ENCODE measurements around the gene ENTR1.

DNA sequence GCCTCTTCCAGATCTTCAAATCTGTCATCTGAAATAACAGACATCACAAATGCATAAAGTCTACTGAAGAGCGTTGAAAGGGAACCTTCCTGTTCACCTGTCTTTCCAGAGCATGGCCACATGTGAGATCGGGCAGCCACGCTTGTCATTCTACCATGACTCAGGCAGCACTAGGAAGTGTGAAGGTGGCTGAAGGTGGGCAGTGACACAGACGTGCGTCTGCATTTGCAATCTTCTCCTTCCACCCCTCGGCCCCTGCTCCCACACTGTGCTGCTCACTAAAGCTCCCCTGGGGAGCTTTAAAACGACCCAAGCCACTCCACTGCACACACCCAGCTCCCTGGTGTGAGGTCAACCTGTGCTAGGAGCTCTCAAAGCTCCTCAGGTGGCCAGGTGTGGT is 2.5 kb downstream of the ENTR1 start:
- TF ChIP-seq POLR2A (IDR thresholded peaks at IDR 0.05), result no peak
- TF ChIP-seq CTCF (IDR thresholded peaks at IDR 0.05), result no peak
